Vagina (tissue), 2 donors: ENCODE results near the gene TASP1.

ENCODE experiments used
- POLR2AphosphoS5 ChIP-seq, 2 donors: sonication (generic); formaldehyde crosslinking; IDR thresholded peaks; one replicate each; pipeline ENCODE4 v1.9.0; 2017; ENCODE audit warnings: antibody characterized with exemption in 2 of 2, mild to moderate bottlenecking in 2 of 2, low read depth in 1 of 2; ENCODE audit not compliant: insufficient read depth in 1 of 2
- TF ChIP-seq, protein P1 (sequence below), 3 experiments: fragments of 450-650 bp in 2 of 3; fragments of 200-600 bp in 1 of 3; sonication (generic) in 1 of 3; IDR thresholded peaks; one replicate each; pipeline ENCODE4 v1.5.1; 2017 to 2019; ENCODE audit warnings: antibody characterized with exemption in 3 of 3, mild to moderate bottlenecking in 2 of 3, moderate library complexity in 2 of 3

DNA sequence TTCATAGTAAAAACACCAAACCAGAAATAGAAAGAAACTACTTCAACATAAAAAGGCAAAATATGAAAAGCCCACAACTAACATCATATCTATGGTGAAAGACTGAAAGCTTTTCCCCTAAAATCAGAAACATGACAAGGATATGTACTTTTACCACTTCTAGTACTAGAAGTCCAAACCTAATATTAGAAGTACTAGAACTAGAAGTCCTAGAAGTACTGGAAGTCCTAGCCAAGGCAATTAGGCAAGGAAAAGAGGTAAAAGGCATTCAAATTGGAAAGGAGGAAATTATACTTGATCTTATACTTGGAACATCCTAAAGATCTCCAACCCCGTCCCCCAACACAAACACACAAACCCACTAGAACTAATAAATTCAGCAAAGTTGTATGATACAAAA lies 74.9 kb downstream of the TASP1 start:
- TF ChIP-seq, protein P1, sequence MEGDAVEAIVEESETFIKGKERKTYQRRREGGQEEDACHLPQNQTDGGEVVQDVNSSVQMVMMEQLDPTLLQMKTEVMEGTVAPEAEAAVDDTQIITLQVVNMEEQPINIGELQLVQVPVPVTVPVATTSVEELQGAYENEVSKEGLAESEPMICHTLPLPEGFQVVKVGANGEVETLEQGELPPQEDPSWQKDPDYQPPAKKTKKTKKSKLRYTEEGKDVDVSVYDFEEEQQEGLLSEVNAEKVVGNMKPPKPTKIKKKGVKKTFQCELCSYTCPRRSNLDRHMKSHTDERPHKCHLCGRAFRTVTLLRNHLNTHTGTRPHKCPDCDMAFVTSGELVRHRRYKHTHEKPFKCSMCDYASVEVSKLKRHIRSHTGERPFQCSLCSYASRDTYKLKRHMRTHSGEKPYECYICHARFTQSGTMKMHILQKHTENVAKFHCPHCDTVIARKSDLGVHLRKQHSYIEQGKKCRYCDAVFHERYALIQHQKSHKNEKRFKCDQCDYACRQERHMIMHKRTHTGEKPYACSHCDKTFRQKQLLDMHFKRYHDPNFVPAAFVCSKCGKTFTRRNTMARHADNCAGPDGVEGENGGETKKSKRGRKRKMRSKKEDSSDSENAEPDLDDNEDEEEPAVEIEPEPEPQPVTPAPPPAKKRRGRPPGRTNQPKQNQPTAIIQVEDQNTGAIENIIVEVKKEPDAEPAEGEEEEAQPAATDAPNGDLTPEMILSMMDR (IDR thresholded peaks at IDR 0.05), result no peak
- no peak for TF ChIP-seq POLR2AphosphoS5 (IDR thresholded peaks at IDR 0.05; ENCODE audit: insufficient read depth in 1 of 2, low read depth in 1 of 2)
